Astrocyte of the hippocampus (primary cell): Measurements from ENCODE around the gene GPAT3.
A peak's percentile ranks its signal among the peaks of the same experiment; 100 is the strongest.

Experiments used
- DNase-seq: peaks from one replicate; pipeline ENCODE4 v3.0.0; 2011; ENCODE audit warnings: low read depth, low spot score

Gene GPAT3

GRCh38 chr4:83644677-83645659, 109.1 kb downstream of the GPAT3 start:
- DNase-seq: peak; percentile 77

GRCh38 chr4:83646538-83647239, 110.8 kb downstream of the GPAT3 start:
- no peak for DNase-seq

GRCh38 chr4:83651846-83652245, 115.9 kb downstream of the GPAT3 start:
- DNase-seq: no peak
